LNCAP (cell line): ENCODE data around the gene APCDD1.

Experiments
- TF ChIP-seq, protein P1 (sequence below): fragments of 450-650 bp; IDR thresholded peaks from 2 replicates; pipeline ENCODE4 v1.5.1; 2017; ENCODE audit warnings: mild to moderate bottlenecking

The APCDD1 gene

DNA sequence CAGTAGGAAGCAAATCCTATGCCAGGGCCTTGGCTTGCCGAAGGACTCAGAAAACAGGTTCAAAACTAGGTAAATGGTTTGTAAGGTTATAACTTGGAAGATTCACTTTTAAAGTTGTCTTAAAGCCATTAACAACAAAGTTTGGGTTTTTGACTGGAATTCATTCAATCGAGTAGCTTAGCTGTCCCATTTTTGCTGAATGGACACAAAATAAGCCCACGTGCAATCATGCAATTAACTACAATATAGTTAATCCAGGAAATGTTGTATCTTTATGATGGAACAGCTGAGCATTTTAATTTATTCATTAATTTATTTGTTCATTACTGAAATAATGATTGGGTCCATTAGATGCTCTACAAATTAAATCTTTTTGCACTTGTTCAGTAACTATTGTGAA, 18.3 kb upstream of the APCDD1 start:
- TF ChIP-seq, protein P1, sequence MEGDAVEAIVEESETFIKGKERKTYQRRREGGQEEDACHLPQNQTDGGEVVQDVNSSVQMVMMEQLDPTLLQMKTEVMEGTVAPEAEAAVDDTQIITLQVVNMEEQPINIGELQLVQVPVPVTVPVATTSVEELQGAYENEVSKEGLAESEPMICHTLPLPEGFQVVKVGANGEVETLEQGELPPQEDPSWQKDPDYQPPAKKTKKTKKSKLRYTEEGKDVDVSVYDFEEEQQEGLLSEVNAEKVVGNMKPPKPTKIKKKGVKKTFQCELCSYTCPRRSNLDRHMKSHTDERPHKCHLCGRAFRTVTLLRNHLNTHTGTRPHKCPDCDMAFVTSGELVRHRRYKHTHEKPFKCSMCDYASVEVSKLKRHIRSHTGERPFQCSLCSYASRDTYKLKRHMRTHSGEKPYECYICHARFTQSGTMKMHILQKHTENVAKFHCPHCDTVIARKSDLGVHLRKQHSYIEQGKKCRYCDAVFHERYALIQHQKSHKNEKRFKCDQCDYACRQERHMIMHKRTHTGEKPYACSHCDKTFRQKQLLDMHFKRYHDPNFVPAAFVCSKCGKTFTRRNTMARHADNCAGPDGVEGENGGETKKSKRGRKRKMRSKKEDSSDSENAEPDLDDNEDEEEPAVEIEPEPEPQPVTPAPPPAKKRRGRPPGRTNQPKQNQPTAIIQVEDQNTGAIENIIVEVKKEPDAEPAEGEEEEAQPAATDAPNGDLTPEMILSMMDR = no peak

DNA sequence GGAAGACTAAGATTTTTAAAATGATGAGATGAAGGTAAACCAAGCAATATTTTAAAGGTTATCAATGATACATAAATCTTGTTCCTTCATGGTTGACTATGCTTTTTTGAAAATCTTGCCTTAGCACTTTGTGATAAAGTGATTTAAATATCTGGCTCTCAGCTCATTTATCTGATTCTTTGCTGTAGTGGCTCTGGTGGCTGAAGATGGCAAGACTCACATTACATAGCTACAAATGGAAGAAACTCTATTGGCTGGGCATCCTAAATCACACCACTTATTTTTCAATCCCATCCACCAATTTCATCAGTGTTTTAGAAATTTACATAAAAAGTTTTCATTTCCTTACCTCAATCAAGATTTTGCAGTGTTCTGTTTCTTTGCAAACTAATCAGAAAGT, 16.6 kb upstream of the APCDD1 start:
- TF ChIP-seq, protein P1 = no peak

DNA sequence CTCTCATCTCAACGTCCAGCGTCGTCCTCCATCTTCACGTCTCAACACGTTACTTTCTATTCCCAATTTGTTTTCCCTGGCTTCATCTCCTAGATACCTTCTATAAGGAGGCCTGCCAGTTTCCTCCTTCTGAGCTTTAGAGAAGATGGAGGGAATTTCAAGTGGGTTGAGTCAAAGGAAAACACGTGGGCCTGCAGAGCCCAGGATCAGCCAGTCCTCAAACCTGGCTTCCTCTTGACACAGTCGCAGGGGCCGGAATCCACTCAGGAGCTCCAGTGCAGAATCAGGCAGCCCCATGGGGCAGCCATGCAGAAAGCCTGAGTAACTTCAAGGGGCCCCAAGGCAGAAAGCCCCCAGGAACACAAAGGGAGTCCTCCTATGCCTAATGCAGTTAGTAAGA, 14.5 kb upstream of the APCDD1 start:
- TF ChIP-seq, protein P1 = no peak

DNA sequence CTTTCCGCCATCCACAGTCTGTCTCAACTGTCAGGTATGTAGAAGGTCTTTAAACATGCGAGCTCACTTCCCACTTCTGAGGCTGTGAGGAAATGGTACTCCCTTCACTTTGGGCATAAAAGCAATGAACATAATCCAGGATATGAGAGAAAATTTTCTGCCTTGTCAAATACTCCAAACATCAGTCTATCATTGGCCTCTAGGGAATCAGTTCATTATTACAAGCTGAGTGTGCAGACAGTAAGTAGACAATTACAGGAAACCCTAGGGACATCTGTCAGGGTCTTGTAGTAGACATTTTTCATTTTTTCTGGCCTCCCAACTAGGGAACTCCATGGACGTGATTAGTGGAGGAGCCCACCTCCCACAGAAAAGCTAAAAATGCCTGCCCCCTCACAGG, 13.6 kb upstream of the APCDD1 start:
- TF ChIP-seq, protein P1 = no peak

DNA sequence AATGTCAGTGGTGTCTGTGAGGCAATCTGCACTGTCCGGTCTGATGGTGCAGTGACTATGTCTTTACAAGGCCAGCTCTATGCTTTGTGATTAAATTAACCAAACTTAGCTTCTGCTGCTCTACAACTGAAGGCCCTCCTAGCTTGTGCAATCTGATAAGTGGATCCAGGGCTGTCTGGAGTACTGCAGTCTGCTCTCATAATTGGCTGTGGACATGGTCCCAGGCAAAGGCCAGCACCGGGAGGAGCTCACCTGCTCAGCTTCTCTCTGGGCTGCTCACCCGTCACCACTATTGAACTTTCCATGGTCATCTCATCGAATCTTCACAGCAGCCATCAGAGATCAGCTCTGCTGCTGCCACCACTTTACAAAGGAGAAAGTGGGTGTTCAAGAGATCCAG, 13.0 kb upstream of the APCDD1 start:
- TF ChIP-seq, protein P1 = no peak

DNA sequence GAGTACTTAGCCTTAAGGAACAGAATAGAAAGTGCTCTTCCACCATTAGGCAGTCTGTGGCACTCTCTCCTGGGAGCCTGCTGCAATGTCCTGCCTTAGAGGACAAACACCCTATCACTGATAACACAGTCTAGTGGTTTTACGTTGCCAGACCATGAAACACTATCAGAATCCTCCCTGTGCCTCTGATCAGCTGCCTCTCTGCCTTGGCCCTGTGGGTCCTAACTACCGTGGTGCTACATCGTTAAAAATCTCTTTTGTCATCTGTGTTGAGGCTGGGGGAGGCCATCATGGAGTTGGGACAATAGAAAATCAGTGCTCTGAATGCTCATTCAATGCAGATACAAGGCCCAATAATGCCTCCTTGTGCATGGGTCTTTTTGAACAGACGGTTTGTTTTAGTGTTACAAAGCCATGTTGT, 11.9 kb upstream of the APCDD1 start:
- TF ChIP-seq, protein P1 = no peak

DNA sequence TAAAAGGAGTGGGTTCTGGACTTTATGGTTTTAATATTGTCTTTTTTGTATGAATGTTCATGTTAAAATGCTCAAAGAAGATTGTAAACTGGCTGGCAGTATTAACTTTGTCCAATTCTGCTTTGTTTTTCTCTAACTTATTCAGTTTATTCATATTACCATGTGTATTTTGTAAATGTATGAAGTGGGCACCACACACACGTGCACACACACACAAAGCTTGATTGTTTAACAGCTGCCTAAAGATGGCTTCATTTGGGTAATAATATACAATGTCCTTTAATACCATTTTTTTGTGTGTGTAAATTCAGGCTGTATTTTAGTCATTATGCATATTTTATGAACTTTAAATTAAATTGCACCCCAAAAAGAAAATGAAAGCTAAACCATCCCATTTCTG, 11.4 kb upstream of the APCDD1 start:
- TF ChIP-seq, protein P1 = no peak

DNA sequence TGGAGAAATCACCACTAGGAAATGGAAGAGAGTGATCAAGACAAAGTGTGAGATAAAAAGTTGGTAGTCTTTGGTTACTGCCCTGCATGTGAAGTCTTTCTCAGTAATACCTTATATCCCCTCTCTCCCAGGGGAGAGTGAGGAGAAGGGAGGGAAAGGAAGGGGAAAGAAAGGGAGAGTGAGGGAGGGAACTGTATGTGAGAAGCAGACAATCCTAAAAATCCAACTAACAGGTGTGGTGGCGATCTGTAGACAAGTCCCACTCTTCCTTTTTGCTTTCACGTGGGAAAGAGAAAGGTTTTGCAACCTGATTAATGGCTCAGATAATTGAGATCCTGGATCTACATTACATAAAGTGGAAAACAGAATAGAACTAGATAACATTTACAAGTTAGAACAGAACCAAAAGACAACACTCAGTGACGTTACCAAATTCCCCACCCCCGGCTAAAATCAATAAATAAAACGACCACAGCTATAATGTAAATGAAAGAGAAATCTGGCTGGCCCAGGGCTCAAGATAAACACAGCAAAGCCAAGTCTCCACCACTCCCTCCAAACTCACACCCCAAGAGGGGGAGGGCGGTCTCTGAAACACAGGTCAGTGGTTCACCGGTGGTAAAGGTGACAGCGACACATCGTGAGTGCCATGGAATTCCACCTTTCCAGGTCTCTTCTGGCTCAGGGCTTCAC, 10.0 kb upstream of the APCDD1 start:
- TF ChIP-seq, protein P1 = no peak
